HUDEP-2 (cell line): ENCODE data around the gene SPP1.

ENCODE experiments used
- DNase-seq, 76 experiments: peaks; one replicate each; lab custom pipeline; 2025; ENCODE audit not compliant: unreplicated experiment in 76 of 76; lab: John Stamatoyannopoulos, UW

Gene SPP1

DNA sequence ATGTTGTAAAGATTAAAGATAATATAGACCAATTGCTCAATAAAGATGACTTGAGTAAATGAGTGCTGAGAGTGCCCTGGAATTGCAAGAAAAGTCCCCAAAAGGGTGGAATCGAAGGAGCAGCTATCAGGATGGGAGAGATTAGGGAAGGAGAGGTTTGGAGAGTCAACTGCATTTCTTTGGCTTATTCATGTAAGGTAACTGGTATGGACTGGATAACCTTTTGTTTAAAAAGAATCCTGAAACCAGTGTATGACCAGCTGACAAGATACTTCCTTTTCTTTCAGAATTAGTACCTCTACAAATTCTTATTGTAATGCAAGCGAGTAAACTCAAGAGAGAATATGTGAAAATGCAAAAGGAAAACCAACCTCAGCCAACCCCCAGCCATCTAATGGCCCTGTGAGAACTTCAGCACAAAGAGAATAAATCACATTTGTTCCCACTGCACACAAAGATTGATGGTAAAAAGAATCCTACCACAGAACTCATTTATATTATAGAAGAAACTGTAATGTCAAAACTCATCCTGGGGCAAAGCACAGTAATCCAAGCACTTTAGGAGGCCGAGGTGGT is 24.5 kb upstream of the SPP1 start:
- DNase-seq, result no peak

DNA sequence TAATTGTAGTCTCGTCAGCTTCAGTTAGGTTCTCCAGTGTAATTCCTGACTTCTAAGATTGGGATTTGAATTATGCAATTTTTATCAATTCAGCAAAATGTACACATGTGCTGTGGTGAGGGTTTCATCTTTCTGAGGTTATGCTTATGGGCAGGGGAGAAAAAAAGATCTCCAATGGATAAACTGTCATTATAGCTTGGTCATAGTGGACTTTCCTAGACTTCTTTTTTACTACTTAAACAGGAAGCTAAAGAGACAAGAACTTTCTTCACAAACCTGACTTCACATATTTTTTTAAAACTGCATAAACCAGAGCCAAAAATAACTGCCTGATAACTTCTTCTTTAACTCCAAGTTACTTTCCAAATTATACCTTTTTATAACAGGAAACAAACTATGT is 21.7 kb upstream of the SPP1 start:
- peak in 1 of 76 experiments; percentile 1 for DNase-seq

DNA sequence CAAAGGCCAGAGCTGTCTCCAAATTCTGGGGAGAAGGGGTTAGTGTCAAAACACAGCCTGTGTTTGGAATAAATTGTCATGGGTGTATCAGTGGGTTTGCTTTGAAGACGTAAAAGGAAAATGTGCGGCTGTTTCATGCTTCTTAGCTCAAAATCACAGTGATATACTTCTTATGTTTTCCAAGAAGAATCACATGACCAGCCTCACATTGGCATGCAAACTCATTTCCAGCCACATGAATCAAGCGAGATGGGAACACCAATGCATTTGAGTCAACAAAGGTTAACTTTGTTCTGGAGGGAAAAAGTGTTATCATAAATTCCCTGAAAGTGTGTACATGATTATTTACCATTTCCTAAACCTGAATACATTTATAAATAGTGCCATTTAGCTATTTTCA is 19.0 kb upstream of the SPP1 start:
- DNase-seq, result no peak

DNA sequence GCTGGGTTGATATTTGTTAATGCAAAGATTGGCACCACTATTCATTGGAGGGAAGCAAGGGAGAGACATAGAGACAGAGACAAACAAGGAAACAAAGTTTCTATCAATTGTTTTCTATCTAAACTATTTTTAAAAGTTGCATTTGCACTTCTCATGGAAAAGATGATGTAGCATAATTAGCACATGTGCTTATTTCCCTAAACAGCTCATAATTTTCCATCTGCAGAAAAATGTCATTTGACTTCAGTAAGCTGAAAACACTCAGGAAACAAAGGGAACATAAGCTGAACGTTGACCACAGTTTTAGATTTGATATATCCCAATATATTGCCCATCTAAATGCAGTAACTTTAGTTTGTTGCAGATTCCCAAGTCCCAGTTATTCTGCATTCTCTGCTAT is 18.5 kb upstream of the SPP1 start:
- no peak for DNase-seq

DNA sequence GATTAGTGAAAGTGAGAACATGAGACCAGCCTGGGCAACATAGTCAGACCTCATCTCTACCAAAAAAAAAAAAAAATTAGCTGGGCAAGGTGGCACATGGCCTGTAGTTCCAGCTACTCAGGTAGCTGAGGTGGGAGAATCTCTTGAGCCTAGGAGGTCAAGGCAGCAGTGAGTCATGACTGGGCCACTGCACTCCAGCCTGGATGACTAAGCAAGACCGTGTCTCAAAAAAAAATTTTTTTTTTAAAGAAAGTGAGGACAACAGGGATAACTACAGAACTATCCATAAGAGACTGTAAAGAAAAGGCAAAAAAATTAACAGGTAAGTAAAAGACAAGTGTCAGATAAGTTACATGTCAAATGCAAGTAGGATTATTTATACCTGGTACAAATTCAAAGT is 13.5 kb upstream of the SPP1 start:
- no peak for DNase-seq

DNA sequence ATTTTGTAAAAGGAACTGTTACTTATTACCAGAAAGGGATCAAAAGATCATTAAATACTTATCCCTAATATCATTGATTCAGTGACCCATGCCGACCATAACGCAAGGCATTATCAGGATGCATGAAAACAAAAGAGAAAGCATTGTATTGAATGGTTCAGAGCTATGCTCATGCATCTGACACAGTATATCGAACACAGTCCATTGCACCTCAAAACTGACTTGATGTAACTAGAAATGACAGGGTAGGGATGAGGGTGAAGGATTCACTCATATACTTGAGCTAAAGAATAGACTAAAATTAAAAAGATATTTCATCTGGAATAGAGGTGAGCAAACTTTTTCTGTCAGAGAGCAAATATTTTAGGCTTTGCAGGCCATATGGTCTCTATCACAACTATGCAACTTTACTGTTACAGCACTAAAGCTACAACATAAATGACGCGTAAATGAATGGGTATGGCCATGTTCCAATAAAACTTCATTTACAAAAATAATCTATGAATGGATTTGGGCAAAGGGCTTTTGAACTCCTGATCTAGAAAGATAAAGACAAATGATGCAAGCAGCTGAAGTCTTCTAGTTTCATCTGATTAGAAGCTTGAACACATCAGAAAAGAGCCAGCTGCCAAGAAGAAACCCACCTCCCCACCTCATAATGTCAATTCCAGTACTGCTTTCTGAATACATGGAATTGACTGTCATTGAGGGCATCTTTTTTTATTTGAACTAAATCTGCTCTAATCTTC is 12.9 kb upstream of the SPP1 start:
- DNase-seq, result no peak

DNA sequence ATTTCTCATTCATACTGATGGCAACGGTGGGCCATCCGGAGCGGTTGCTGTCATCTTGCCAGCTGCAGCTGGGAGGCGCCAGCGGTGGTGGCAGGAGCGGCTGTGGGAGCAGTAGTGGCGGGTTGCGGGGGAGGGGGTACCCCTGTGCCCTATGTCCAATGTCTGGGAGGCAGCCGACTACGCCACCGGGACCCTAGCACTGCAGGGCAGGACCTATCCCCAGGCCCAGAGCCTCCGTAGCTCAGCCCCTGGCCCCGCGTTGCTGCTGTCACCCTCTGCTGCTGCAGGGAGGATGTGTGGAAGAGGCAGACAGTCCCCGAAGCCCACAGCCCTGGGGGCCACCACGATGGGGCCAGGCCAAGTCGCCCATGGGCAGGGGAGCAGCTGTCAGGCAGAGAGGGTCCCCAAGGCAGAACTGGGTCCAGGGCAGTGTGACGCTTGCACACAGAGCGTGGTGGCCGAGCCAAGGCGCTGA is 10.0 kb upstream of the SPP1 start:
- DNase-seq, result no peak

DNA sequence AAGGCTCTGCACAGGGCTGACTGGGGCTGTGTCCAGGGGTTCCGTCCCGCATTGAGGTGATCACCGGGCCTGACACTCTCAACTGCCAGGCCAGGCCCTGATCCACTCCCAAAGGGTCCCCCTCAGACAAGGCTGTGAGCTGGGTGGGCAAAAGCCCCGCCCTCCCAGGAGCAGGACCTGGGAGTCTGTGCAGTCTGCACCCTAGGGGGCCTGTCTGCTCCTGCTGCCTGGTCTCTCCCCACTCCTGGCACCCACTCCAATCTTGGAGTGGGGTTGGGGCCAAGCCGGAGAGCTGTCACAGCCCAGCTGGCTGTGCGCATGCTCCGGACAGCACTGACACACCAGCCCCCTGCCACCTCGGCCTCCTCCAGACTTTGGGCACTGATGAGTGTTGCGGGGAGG is 9.4 kb upstream of the SPP1 start:
- no peak for DNase-seq

DNA sequence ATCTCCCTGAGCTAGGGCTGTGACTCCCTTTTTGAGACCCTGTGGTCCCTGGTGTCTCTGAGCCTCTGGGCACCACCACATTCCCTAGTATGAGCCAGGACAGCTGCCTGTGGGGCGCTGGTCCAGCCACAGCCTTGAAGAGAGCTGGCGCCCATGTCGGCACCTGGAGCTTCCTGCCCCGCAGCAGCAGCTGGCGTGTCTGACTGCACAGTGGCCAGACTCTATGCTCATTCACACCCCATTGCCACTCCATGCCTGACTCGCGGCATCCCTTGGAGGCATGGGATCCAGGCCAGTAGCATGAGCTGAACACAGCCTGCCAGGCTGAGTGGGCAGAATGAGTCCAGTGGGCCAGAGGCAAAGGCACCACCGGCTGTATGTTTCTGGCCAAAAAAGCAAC is 8.3 kb upstream of the SPP1 start:
- no peak for DNase-seq

DNA sequence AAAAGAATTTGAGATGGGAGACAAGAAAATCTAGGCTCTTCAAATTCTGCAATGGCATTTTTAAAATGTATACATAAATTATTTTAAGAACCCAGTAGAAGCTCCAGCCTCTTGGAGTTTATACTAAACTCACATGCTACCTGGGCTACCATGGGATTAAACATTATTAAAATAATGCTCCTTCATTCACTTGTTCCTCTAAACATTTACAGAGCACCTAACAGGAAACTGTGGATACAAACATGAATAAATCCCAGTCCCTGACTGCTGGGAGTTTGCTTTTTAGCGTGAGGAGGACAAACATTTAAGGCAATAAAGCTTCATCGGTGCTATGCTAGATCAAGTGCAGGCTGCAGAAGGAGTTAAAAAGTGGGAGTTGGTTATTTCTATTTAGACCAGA is 5.4 kb upstream of the SPP1 start:
- no peak for DNase-seq

DNA sequence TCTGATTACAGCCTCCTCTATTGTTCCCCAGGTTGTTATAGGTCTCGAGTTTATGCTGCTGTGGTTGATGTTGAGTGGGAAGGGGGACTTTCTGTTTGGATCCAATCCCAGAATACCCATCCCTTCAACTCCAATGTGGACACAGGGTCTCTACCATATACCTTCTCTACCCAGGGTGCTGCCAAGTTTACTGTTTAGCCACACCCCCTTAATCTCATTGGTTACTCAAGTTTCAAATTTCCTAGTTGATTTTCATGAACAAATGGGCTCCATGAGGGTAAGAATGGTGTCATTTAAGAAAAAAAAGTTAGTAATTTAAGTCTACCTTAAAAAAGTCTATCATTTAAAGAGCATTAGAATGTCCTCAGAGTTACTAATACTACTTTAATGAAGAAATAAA is 3.6 kb upstream of the SPP1 start:
- no peak for DNase-seq

DNA sequence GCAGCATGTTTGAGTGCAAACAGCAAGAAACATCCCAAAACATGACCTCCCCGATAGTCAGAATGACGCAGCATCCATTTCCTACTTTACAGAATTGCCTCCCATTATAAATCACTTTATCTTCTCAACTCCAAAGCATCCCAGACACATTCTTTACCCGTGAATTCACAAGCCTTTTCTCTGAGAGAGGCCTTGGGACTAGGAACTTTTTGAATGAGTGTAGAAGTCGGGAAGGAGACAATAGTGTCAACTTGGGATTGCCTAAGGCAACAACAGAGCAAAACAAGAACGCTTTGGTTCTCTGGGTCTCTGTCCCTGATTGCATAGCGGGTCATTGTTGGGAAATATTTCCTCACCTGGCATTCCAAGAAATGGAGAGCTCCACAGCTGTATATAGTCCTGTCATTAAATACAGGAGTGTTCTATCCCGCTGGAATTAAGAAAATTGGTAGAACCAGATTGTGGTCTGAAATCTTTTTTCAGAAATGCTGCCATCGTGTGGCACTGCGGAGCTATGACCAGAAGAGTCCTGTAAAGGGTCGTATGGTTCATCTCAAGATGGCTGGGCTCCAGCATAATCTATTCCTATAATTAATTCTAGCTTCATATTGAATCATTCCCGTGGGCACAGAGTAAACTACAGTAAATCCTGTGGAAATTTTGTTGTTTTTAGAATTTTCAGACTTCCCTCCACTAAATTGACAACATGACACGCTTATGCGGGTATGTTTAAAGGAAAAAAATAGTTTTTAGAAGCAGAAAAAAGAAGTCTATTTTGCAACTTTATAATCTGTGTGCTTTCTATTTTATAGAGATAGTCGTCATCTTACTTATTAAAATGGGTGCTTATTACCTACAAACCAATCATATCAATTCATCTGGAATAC is 2.0 kb upstream of the SPP1 start:
- peak in 19 of 76 experiments; percentile 1 to 40 (median 11) for DNase-seq

DNA sequence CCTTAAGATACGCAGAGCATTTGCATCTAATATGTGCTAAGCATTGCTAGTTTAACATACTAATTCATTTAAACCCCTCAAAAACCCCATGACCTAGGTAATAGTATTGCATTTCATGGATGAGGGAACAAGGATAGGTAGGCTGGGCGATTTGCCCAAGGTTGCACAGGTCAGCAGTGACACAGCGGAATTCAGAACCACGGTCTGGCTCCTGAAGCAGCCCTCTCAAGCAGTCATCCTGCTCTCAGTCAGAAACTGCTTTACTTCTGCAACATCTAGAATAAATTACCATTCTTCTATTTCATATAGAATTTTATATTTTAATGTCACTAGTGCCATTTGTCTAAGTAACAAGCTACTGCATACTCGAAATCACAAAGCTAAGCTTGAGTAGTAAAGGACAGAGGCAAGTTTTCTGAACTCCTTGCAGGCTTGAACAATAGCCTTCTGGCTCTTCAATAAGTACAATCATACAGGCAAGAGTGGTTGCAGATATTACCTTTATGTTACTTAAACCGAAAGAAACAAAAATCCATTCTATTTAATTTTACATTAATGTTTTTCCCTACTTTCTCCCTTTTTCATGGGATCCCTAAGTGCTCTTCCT is 555 bp upstream of the SPP1 start:
- DNase-seq, result no peak

DNA sequence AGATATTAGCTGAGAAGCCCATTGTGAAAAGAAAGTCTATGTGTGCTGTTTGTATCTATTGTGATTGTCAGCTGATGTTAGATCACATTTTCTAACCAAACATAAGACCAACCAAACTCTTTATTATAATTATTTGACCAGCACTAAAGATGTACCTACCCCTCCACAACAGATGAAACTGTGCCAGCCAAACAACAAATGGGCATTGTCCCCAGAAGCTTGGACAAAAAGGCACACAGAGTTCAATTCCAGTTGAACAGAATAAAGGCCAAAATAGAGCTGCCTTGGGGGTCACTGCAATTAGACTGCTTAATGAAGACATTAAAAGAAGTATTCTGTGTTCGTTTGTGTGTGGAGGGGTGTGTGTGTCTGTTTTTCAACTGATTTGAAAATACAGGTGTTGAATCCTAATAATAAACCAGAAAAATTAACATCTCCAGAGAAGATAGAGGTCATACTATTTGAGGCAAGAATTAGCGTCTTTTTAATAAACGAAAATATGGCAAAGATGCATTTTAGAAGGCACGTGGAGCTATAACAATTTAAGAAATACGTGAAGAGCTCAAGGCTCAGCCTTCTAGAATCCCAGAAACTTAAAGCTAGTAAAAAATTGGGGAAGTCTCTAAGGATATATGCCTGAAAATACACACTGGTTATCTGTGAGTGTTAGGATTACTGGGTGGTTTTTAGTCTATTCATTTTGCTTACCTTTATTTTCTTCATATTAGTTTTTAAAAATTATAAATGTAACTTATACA is 2.2 kb downstream of the SPP1 start:
- no peak for DNase-seq

DNA sequence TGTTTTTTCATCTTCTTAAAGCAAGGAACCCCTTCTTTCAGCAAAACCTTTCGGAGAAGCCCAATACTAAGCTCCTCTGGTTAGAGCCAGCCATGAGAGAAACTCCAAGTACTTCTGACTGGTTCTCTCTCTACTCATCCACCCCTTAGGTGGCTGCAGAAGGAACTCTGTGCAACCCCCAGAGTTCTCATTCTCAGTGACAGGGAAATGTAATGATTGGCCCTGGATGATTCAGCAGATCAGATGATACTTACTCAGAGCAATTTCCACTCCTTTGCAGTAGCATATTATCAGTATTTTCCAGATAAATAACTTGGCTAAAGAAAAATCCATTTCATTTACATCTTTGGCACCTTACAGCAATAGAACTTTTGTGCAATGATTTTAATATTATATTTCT is 3.2 kb downstream of the SPP1 start:
- DNase-seq, result no peak

DNA sequence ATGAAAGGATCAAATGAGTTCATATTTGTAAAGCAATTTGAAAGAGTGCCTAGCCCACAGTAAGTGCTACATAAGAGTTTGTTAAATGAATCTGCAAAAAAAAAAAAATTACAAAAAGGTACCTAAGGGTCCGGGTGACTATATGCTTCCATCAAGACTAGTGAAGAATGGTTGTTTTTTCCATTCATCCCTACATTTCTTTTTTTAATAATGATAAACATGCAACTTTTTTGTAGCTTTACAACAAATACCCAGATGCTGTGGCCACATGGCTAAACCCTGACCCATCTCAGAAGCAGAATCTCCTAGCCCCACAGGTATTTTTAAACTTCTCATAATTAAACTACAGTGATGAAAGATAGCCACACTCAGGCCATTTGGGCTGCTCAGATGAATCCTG is 4.3 kb downstream of the SPP1 start:
- no peak for DNase-seq

DNA sequence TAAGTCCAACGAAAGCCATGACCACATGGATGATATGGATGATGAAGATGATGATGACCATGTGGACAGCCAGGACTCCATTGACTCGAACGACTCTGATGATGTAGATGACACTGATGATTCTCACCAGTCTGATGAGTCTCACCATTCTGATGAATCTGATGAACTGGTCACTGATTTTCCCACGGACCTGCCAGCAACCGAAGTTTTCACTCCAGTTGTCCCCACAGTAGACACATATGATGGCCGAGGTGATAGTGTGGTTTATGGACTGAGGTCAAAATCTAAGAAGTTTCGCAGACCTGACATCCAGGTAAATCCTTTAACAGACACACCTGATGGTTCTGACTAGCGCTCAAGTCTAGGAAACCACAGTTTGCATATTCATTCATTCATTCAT is 6.0 kb downstream of the SPP1 start:
- no peak for DNase-seq

DNA sequence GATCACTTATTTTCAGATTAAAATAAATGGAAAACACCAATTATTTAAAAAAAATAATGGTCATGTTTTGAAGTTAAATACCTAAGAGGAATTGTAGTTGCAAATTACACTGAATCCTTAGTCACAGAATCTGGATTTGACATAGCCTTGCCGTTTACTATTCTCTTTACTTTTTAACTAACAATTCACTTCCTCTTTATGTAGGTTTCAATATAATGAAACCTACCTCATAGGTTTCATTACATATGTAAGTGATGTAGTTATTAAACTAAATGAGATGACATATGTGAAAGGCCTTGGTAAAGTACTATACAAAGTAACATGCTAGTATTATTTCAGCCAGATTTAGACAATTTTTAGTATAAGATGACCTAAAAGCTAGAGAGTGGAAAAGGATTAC is 6.5 kb downstream of the SPP1 start:
- DNase-seq, result no peak

DNA sequence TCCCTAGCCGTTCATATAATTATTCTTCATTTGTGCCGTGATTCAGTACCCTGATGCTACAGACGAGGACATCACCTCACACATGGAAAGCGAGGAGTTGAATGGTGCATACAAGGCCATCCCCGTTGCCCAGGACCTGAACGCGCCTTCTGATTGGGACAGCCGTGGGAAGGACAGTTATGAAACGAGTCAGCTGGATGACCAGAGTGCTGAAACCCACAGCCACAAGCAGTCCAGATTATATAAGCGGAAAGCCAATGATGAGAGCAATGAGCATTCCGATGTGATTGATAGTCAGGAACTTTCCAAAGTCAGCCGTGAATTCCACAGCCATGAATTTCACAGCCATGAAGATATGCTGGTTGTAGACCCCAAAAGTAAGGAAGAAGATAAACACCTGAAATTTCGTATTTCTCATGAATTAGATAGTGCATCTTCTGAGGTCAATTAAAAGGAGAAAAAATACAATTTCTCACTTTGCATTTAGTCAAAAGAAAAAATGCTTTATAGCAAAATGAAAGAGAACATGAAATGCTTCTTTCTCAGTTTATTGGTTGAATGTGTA is 7.0 kb downstream of the SPP1 start:
- no peak for DNase-seq

DNA sequence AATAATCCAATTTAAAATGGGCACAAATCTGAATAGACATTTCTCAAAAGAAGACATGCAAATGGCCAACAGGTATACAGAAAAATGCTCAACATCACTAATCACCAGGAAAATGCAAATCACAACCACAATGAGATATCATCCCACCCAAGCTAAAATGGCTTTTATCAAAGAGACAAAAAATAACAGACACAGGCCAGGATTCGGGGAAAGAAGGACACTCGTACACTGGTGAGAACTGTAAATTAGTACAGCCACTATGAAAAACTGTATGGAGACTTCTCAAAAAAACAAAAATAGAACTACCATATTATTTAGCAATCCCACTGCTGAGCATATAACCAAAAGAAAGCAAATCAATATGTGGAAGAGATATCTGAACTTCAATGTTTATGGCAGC is 8.5 kb downstream of the SPP1 start:
- no peak for DNase-seq
